NCI-H345 treated with DMSO at 0.1 percent for 48 hours (cell line): ENCODE results near the gene CYP19A1.

Experiments
- DNase-seq: peaks from one replicate; lab custom pipeline; 2025; ENCODE audit not compliant: unreplicated experiment; lab: John Stamatoyannopoulos, UW

Gene CYP19A1

DNA sequence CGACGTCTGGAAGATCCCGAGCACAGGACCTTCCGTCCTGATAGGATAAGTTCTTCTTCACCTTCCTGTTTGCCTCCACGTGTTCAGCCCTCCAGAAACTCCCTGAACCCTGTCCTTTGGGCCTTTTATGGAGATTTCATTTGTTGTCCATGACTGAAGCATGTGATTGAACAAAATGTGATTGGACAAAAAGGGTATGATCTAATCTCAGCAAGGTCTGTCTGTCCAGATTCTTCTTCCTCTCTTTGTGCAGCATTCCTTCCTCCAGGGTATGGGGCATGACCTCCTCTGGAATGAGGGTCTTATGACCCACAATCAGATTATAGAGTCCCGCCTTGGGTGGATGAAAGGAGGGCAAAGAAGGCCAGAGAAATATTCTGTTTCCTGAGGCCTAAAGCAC lies at the start of gene CYP19A1:
Gene CYP19A1 (minus strand): TSS at position 101 of the 400 bp plus-strand sequence. CDS start 95,684 bp downstream, outside the sequence.
- no peak for DNase-seq

DNA sequence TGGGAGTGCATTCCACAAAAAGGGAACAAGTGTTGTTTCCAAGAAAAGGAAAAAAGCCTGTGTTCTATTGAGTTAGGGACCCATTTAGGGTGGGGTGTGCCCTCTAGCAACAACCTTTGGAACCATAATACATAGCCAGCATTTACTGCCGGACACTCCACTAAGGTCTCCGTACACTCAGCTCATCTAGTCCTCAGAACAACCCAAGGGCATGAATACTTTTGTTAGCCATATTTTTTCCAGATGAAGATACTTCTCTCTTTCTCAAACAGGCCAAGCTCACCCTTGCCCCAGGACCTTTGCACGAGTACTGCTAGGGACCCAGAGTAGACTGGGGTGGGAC lies 49.3 kb upstream of the CYP19A1 start:
- no peak for DNase-seq

DNA sequence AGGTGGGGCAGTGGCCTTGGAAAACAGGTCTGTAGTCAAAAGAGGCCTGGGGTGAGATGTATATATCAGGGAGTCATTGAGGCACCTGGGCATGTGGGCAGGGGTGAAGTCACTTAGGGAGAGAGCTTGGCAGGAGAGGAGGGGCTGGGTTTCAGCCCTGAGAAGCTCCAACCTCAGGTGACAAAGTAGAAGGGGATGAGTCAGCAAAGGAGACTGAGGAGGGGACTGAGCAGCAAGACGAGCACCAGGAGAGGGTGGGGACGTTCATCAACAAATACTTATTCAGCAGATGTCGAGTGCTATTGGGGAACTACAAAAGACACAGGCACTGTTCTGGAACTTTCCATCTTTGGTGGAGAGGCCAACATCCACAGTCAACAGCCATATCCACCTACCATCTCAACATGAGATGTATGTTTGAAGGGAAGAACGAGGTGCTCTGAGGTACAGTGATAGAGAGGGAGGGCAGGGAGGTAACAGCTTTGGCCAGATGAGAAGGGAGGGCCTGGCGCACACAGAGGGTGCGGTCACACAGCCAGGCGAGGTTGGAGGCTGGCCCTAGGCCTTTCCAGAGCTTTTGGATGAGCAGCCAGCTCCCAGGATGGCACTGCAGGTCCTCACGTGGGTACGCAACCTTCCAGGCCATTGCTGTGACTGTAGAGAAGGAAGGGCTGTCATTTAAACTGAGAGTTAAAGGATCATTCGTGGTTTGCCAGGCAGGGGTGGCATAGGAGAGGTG lies 48.7 kb upstream of the CYP19A1 start:
- DNase-seq = no peak

DNA sequence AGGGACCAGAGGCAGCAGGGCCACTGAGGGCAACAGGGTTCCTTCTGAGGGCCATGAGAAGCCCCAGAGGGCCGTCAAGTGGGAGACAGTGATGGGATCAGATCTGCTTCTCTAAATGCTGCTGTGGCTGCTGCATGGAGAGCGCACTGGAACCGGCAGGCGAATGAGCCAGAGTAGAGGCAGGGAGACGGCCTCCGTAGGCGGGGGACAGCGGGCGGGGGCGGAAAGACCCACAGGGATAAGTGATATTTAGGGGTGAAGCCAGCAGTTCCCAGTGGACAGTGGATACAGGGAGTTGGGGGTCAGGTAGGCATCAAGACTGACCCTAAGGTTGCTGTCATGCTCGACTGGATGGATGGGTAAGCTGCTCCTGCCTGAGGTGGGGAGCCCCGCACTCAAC lies 48.1 kb upstream of the CYP19A1 start:
- DNase-seq = no peak

DNA sequence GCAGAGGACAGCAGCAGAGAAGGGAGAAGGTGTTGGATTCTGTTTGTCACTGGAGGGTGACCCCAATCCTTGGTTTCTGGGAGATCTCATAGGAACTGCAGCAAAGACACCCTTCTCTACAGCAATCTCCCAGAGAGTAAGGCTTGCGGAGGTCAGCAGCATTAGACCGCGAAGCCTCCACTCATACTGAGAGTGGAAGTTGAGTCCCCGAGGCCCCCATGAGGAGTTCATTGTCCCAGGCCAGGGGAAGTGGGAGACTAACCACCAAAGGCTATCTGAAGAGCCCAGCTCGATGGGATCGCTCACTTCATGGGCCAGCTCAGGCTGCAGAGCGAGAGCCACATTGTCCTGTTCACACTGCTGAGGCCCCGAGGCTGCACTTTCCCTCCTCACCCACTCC lies 47.6 kb upstream of the CYP19A1 start:
- DNase-seq = no peak

DNA sequence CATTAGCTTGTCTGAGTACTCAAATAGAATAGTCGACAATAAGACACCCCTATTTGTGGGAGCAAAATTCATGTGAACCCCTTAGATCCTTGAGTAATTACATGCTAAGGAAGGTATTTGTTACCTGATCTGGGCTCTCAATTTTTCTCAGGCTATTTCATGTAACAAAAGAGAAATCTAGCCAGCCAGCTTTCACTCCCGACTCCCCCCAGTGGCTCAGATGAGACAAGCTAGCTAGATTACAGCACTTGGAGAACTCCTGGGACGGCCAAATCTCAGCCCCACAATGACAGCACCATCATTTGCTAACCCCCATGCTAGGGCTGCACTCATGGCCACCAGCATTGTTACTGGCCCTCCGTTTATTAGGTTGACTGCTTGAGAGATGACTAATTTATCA lies 44.4 kb upstream of the CYP19A1 start:
- DNase-seq = no peak

DNA sequence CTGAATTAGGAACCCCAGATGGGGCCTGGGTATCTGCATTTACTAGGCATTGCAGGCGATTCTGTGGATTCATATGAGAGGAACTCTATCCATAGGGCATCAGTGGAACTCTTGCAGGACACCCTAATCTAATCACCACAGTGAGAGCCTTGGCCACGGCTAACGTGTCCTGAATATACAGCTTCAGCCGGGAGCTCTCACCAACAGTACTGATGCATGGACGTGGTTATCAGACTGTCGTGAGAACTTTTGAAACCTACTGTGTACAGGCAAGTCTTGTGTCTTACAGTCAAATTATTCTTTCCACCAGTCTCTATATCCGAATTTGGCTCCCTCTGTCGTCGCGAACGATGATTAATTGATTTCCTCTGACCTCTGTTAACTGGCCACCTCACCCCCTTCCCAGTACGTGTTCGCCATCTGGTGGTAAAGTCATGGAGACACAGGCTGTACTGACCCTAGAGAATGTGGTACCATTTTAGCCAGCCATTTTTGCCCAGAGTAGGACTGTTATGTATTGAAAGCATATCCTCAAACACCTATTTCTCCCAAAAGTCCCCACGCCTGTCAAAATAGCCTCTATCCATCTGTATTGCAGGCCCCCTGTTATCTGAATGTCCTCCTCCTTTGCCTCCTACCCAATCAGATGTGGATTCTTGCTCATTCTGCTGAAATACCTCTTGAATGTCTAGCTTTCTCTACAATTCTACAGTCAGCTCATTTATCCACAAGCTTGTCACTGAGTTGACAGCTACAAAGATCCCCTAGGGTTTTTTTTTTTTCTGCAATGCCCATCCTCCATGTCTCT lies 42.8 kb upstream of the CYP19A1 start:
- DNase-seq = no peak

DNA sequence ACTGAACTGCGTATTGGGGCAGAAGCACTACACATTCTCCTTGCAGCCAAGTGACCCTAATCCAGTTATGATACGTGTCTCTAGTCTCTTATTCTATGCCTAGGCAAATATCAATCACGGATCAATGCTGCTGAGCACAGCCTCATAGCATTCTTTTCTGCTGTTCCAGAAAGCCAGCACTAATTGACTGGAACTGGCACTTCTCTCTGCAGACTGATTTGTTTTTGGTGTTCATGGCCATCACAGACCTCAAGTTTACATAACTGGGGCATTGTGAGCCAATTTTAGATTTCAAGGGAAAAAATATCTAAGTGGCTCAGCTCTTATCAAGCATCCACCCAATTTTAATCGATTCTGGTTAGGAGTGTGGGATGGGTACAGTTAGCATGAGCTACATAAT lies 41.0 kb upstream of the CYP19A1 start:
- no peak for DNase-seq

DNA sequence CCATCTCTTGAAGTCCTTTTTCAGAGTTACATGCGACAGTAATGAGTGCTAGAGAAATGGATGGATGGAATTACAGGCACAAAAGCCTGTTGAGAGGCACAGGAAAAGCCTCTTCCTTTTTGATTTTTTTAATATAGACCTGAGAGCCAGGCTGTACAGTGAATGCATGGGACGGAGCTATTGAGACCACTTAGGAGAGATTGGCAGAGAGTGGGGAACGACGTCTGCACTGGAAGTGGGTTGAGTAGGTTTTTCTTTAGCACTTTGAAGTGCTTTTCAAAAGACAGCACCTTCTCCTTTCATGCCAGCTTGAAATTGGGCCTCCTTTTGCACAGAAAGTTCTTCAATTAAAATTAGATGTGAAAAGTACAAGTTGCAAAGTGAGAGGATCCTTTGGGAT lies 40.0 kb upstream of the CYP19A1 start:
- DNase-seq = no peak

DNA sequence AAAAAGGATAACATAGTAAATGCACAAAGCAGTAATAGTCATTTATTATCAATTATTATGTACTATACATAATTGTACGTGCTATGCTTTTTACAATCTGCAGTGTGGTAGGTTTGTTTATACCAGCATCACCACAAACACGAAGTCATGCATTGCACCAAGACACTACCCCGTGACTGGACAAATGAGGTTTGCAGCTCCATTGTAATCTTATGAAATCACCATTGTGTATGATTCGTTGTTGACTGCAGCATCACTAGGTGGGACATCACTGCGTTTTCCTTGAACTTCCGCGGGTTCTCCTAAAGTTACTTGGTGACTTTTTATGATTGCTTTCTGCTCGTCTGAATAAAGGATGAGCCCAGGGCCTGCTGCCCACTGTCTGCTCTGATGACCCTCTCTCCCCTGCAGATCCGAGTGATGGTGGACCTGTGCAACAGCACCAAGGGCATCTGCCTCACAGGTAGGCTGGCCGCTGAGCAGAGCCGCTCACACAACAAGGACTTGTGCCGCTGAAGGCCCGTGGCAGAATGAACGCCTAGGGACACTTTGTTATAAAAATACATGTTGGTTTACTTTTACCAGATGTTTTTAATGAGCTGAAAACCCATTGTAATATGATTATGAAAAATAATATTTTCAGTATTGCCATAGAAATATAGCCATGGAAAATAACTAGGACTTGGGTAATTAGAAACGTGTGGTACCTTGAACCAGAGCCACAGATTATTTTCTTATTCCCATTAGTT lies 38.8 kb upstream of the CYP19A1 start:
- no peak for DNase-seq

DNA sequence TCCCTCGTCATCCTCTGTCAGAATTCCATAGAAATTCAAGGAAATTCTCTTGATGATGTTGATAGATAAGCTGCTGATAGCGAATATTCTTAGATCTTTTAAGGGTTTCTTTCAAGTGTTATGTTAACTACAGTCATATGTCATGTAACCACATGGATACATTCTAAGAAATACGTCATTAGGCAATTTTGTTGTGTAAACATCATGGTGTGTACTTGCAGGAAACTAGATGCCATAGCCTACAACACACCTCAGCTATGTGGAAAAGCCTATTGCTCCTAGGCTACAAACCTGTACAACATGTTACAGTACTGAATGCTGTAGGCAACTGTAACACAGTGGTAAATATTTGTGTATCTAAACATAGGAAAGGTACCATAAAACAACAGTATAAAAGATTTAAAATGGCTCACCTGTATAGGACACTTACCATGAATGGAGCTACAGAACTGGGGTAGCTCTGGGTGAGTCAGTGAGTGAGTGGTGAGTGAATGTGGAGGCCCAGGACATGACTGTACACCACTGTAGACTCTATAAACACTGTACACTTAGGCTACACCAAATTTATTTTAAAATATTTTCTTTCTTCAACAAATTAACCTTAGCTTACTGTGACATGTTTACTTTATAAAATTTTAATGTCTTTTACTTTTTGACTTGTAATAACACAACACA lies 37.7 kb upstream of the CYP19A1 start:
- DNase-seq = no peak

DNA sequence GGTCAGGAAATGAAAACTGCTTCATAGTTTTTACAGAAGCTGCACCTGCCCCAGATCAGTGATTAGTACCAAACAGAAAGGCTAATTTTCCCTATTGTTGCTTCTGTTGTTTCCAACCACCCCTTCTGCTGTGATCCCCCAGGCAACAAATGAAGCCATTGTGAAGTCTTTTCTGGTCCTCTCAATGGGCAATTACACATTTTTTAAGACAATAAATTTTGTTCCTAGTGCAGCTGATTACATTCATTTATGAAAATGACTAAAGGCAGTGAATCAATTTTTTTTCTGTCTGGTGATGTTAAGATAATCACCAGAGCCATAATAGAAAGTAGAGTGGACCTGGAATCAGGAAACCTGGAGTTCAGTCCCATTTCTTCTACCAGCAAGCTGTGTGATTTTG lies 35.7 kb upstream of the CYP19A1 start:
- DNase-seq = no peak

DNA sequence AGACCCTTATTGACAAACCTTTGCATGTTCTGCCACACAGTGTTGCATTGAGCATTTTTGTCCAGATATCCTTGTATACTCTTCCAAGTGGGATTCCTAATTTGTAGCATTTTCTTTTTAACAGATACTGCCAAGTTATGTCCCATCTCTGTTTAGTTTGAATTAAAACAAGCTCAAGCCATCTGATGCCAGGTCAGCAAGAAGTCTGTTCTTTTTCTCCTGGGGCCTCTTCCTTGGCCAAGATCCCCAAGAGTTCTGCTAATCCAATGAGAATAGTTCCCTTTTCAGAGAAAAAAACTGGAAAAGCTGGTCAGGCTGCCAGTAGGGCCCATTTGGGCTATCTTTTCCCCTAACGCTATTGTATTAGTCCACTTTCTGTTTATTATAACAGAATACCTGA lies 32.9 kb upstream of the CYP19A1 start:
- DNase-seq = no peak

DNA sequence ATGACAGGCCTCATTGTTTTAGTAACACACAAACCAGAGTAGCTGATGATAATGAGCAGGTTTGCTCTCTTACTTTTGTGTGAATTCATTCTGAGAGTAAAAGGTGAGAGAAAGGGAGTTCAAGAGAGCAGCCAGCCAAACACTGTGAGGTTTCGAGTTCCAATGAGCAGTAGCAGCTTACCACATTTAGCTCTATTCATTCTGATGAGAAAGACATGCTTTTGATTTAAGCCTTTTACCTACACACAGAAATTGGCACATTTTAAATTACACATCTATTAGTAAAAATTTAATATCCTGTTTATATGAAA lies 31.0 kb upstream of the CYP19A1 start:
- DNase-seq = no peak

DNA sequence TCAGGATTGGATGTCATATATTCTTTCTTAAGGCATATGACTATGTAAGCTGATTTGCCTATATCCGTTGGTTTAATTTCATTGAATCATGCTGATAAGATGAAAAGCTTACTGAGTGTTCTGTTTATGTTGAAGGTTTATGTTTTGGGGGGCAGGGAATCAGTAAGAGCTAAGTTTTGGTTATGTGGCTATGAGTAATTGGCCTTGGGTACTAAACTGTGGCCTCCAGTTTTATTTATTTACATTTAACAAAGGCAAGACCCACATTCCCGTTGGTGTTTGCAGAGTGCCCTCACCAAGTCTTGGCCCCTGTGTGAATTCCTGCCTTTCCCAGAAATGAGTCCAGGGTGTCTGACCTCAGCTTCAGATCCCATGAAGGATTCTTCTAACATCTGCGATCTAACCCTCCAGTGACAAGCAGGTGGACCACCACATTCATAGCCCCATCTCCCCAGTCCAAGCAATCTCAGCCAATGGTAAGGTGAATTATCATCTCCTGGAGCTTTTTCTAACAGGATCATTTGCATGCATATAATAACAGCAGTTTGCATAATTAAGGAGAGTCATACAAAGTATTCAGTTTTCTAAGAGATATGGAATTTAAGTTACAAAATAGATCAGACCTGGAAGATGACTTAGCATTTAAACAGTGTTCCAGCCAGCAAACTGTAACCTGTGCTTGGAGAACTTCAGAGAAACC lies 30.5 kb upstream of the CYP19A1 start:
- DNase-seq = no peak

DNA sequence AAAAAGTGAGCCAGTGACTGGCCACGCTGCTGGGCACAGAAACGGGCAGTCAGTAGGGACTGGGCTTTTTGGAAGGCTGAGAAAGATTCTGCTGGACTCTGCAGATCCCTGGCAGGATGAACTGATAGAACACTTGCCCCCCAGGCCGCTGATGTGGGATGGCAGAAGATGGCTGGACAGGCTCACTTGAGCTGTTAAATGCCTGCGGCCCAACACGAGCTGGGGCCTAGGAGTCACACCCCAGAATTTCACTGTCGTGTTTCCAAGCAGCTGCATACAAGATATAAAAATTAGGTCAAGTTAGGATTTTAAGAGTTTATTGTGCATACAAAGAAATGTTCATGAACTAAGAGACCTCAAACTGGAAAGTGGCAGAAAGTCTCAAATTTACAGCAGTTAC lies 29.9 kb upstream of the CYP19A1 start:
- DNase-seq = no peak

DNA sequence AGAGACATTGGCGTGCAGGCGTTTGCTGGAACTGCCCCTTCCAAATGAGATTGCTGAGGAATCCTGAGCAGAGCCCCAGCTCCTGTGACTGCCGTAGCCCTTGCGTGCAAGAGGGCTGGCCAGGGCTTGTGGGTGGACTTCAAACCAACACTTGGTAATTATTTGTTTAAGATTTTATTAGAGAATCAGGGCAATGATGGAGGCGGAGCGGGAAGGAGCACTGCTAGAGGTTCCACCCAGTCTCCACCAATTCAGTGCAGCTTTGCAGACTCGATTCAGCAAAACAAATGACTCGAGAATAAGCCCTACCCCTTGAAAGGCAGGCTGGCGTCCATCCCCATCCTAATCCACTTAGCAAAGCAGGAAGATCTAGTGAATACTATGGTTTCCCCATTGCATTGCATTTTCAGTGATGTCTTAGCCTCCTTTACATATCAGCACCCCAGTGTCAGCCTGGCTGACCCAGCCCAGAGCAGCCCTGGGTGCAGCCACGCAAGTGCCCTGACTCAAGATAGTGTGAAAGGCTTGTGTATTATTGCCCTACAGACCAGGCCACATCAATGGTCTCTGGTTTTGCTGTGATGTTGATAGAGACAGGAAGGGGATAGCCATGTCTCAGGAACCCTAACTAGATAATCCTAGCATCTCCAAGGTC lies 29.1 kb upstream of the CYP19A1 start:
- no peak for DNase-seq

DNA sequence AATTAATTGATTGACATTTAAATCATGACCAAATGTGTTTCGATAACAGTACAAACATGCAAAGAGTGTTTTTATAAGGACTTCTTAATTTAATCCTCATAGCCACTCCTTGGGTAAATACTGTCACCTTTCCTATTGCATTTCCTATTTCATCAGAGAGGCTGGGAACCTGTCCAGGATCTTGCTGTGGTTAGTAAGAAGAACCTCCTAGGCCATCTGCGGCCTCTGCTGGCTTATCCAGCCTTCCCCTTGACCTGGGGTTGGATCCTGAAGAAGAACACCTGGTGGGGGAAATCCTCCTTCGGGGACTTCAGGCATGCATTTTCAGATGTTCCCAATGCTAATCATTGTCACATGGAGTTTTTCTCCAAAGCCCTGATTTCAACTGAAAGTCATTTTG lies 28.5 kb upstream of the CYP19A1 start:
- DNase-seq = no peak

DNA sequence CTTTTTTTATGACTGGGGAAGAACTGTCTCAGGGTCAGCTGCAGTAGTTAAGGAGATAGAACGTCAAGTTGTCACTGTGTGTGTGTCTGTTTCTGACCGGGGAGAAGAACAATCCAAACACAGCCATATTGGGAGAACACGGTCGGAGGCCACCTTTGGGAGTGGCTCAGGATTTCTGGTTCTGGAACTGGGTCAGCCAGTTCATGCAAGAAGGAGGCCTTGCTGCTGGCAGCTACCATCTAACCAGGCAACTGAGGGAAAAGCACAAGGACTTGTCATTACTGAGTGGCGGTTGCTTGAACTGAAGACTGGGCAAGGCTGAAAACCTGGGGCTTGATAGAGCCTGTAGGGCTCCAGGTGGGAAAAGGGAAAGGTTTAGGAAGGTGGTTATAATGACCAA lies 27.7 kb upstream of the CYP19A1 start:
- DNase-seq = no peak

DNA sequence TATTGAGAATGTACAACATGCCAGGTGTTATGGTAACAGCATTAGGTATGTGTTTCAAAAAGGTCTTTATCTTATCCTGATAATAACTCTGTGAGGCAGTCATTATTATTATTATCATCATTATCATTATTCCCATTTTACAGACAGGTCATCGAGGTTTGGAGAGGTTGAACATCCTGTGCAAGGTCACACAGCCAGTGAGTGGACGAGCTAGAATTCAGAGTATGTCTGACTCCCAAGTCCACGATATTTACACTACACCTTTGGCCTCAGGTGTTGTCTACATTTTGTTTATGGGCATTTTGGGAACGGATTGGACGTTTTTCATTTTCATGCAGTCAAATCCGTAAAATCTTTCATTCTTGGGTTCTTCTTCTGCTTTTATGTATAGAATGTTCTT lies 27.0 kb upstream of the CYP19A1 start:
- no peak for DNase-seq

DNA sequence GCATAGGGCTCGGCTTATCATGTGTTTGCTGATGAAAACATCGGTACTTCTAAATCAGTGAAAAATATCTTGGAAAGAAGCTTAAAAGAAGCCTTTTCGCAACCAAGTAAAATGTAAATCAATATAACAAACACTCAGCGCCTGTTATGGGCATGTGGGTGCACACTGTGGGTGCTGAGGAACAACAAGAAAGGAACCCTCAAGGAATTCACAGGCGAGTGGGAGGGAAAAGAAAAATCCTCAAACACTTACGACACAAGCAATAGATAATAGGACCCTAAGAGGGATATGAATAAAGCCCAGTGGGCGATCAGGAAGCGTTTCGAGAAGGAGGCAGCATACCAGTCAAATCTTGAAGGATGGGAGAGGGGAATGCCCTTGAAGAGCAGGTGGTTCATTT lies 25.0 kb upstream of the CYP19A1 start:
- no peak for DNase-seq
